Esophagus squamous epithelium (tissue), 4 donors: Measurements from ENCODE around the gene MEIS1.
"Not testable (repeated sequence)": the region's sequence is repeated elsewhere in the genome, so short reads cannot be mapped to it uniquely, and the experiment has no call there.

ENCODE experiments used
- POLR2A ChIP-seq, 4 donors: fragments of 450-650 bp; IDR thresholded peaks; one replicate each; pipeline ENCODE4 v1.6.1; 2017; ENCODE audit warnings: antibody characterized with exemption in 4 of 4, mild to moderate bottlenecking in 4 of 4, moderate library complexity in 3 of 4
- TF ChIP-seq, protein P1 (sequence below), 6 experiments: fragments of 450-650 bp in 4 of 6; fragments of 200-600 bp in 2 of 6; sonication (generic) in 2 of 6; IDR thresholded peaks; one replicate each; pipeline ENCODE4 v1.5.1; 2016 to 2019; ENCODE audit warnings: antibody characterized with exemption in 6 of 6, mild to moderate bottlenecking in 4 of 6, moderate library complexity in 4 of 6

DNA sequence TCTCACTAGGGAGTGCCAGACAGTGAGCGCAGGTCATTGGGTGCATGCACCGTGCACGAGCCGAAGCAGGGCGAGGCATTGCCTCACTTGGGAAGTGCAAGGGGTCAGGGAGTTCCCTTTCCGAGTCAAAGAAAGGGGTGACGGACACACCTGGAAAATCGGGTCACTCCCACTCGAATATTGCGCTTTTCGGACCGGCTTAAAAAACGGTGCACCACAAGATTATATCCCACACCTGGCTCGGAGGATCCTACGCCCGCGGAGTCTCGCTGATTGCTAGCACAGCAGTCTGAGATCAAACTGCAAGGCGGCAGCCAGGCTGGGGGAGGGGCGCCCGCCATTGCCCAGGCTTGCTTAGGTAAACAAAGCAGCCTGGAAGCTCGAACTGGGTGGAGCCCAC is 43.7 kb upstream of the MEIS1 start:
- TF ChIP-seq, protein P1, sequence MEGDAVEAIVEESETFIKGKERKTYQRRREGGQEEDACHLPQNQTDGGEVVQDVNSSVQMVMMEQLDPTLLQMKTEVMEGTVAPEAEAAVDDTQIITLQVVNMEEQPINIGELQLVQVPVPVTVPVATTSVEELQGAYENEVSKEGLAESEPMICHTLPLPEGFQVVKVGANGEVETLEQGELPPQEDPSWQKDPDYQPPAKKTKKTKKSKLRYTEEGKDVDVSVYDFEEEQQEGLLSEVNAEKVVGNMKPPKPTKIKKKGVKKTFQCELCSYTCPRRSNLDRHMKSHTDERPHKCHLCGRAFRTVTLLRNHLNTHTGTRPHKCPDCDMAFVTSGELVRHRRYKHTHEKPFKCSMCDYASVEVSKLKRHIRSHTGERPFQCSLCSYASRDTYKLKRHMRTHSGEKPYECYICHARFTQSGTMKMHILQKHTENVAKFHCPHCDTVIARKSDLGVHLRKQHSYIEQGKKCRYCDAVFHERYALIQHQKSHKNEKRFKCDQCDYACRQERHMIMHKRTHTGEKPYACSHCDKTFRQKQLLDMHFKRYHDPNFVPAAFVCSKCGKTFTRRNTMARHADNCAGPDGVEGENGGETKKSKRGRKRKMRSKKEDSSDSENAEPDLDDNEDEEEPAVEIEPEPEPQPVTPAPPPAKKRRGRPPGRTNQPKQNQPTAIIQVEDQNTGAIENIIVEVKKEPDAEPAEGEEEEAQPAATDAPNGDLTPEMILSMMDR (IDR thresholded peaks at IDR 0.05) = not testable (repeated sequence)
- not testable (repeated sequence) for TF ChIP-seq POLR2A (IDR thresholded peaks at IDR 0.05)
